T-helper 2 cell (primary cell): Measurements from ENCODE around the gene GRIA4.

Experiments
- DNase-seq, 5 experiments: peaks; one replicate each; pipeline versions ENCODE4 v3.0.0 to v3.0.0-alpha.2; 2012 to 2022

GRIA4 gene

GRCh38 chr11:106014035-106014434, 404.2 kb downstream of the GRIA4 start:
- DNase-seq: no peak

- DNase-seq: no peak
Observed at GRCh38 chr11:106014620-106015019, 404.7 kb downstream of the GRIA4 start.

- DNase-seq: no peak
Observed at GRCh38 chr11:106015066-106015465, 405.2 kb downstream of the GRIA4 start.

- peak in 1 of 5 experiments; percentile 19 for DNase-seq
Observed at GRCh38 chr11:106017093-106017492, 407.2 kb downstream of the GRIA4 start.

- no peak for DNase-seq
Observed at GRCh38 chr11:106021181-106021966, 411.5 kb downstream of the GRIA4 start.

- DNase-seq: peak; percentile 82 to 99 (median 95)
Observed at GRCh38 chr11:106021967-106022794, 412.3 kb downstream of the GRIA4 start, which contains the start of gene MSANTD4. Gene MSANTD4 (minus strand): TSS chr11:106022240. CDS start chr11:106010917, 11,323 bp downstream.

GRCh38 chr11:106022795-106023275, 413.0 kb downstream of the GRIA4 start:
- no peak for DNase-seq

- DNase-seq: no peak
Observed at GRCh38 chr11:106030609-106031008, 420.7 kb downstream of the GRIA4 start.

GRCh38 chr11:106031202-106031810, 421.4 kb downstream of the GRIA4 start:
- DNase-seq: peak in 1 of 5 experiments; percentile 50
